ENCODE measurements around the gene TUBB6.

Gene TUBB6

GRCh38 chr18:12302391-12303147 is 5.5 kb upstream of the TUBB6 start:
- no peak overlapping the region for H3K4me3 ChIP-seq (ENCODE audit: low read depth, low read length)
- TF ChIP-seq CTCF (conservative IDR thresholded peaks at IDR 0.05; ENCODE audit: low read depth, low read length) = no peak
- DNase-seq (ENCODE audit: low read depth) = no peak

GRCh38 chr18:12304351-12305210 is 3.5 kb upstream of the TUBB6 start:
- TF ChIP-seq CTCF (conservative IDR thresholded peaks at IDR 0.05; ENCODE audit: low read depth, low read length) = no peak
- H3K4me3 ChIP-seq (ENCODE audit: low read depth, low read length) = no peak overlapping the region
- DNase-seq (ENCODE audit: low read depth) = peak; percentile 63

GRCh38 chr18:12305211-12305610 is 2.8 kb upstream of the TUBB6 start:
- TF ChIP-seq CTCF (conservative IDR thresholded peaks at IDR 0.05; ENCODE audit: low read depth, low read length) = no peak
- DNase-seq (ENCODE audit: low read depth) = no peak
- H3K4me3 ChIP-seq (ENCODE audit: low read depth, low read length) = no peak overlapping the region

GRCh38 chr18:12305930-12306629 is 2.0 kb upstream of the TUBB6 start:
- peak overlapping the region; percentile 39 for H3K4me3 ChIP-seq (ENCODE audit: low read depth, low read length)
- no peak for DNase-seq (ENCODE audit: low read depth)
- no peak for TF ChIP-seq CTCF (conservative IDR thresholded peaks at IDR 0.05; ENCODE audit: low read depth, low read length)

- TF ChIP-seq CTCF (conservative IDR thresholded peaks at IDR 0.05; ENCODE audit: low read depth, low read length) = peak; percentile 40
- peak overlapping the region; percentile 81 for H3K4me3 ChIP-seq (ENCODE audit: low read depth, low read length)
- DNase-seq (ENCODE audit: low read depth) = peak; percentile 82
These were observed 1.0 kb upstream of the TUBB6 start for GRCh38 chr18:12306752-12307700.
